Subcutaneous adipose tissue (tissue), 4 donors: ENCODE data around the gene PDE3B. TPM values are rescaled to one million over a fixed set of nuclear protein-coding genes. Genes with fewer than 3 reads are reported as not detected.

Experiments
- CTCF ChIP-seq: fragments of 450-650 bp; IDR thresholded peaks from one replicate; pipeline ENCODE4 v1.5.1; 2016; ENCODE audit warnings: low read depth, mild to moderate bottlenecking, control low read depth, antibody characterized with exemption, moderate library complexity
- total RNA-seq, 4 donors: library from RNA; depleted of rRNA; stranded (reverse); fragments of >200 nt; gene quantifications; one replicate each; pipeline ENCODE4 v1.1.0, GENCODE V29; 2016

PDE3B gene
- total RNA-seq, 4 donors from 2014 or later = 158 to 367 (median 171) TPM

GRCh38 chr11:14618060-14618459 lies 25.5 kb upstream of the PDE3B start:
- TF ChIP-seq CTCF = no peak

GRCh38 chr11:14619603-14620531 lies 23.7 kb upstream of the PDE3B start:
- TF ChIP-seq CTCF = no peak

GRCh38 chr11:14622223-14622954 lies 21.2 kb upstream of the PDE3B start:
- TF ChIP-seq CTCF = no peak

GRCh38 chr11:14623036-14623435 lies 20.6 kb upstream of the PDE3B start:
- TF ChIP-seq CTCF = no peak

- TF ChIP-seq CTCF = no peak
Observed at GRCh38 chr11:14625586-14626205, 17.9 kb upstream of the PDE3B start.

GRCh38 chr11:14626650-14627049 lies 17.0 kb upstream of the PDE3B start:
- TF ChIP-seq CTCF = no peak

GRCh38 chr11:14634813-14635212 lies 8.8 kb upstream of the PDE3B start:
- no peak for TF ChIP-seq CTCF
